Activated CD8-positive, alpha-beta memory T cell treated with anti-CD3 and anti-CD28 coated beads, Interleukin-2, amount 50 U/mL, for 48 hours (primary cell): ENCODE results near the gene UBIAD1.

Experiments used
- DNase-seq: peaks from one replicate; pipeline ENCODE4 v3.0.0-alpha.2; 2020

Gene UBIAD1

GRCh38 chr1:11314959-11315358 is 42.0 kb downstream of the UBIAD1 start:
- no peak for DNase-seq

- no peak for DNase-seq
Measured at GRCh38 chr1:11316701-11317100, 43.7 kb downstream of the UBIAD1 start.

- DNase-seq, result no peak
Measured at GRCh38 chr1:11318982-11319381, 46.0 kb downstream of the UBIAD1 start.

GRCh38 chr1:11320153-11320936 is 47.3 kb downstream of the UBIAD1 start:
- DNase-seq, result peak; percentile 75

GRCh38 chr1:11321656-11322491 is 48.9 kb downstream of the UBIAD1 start:
- no peak for DNase-seq

- no peak for DNase-seq
Measured at GRCh38 chr1:11324567-11325165, 51.7 kb downstream of the UBIAD1 start.

- no peak for DNase-seq
Measured at GRCh38 chr1:11326070-11326469, 53.1 kb downstream of the UBIAD1 start.

GRCh38 chr1:11328444-11328843 is 55.4 kb downstream of the UBIAD1 start:
- no peak for DNase-seq

- no peak for DNase-seq
Measured at GRCh38 chr1:11330411-11330810, 57.4 kb downstream of the UBIAD1 start.

GRCh38 chr1:11331036-11331944 is 58.3 kb downstream of the UBIAD1 start:
- DNase-seq, result no peak

GRCh38 chr1:11331945-11332546 is 59.0 kb downstream of the UBIAD1 start:
- no peak for DNase-seq

GRCh38 chr1:11333631-11334030 is 60.6 kb downstream of the UBIAD1 start:
- no peak for DNase-seq

- DNase-seq, result no peak
Measured at GRCh38 chr1:11334261-11334804, 61.3 kb downstream of the UBIAD1 start.

- DNase-seq, result no peak
Measured at GRCh38 chr1:11334821-11335220, 61.8 kb downstream of the UBIAD1 start.

GRCh38 chr1:11335417-11336056 is 62.5 kb downstream of the UBIAD1 start:
- DNase-seq, result no peak

- peak; percentile 89 for DNase-seq
Measured at GRCh38 chr1:11337580-11338073, 64.6 kb downstream of the UBIAD1 start.
